Coronary artery (tissue), 2 donors: ENCODE data around the gene ABCD4.
"Not testable (repeated sequence)": the region's sequence is repeated elsewhere in the genome, so short reads cannot be mapped to it uniquely, and the experiment has no call there.

ENCODE experiments used
- DNase-seq: peaks from one replicate; pipeline ENCODE4 v3.0.0-alpha.2; 2017; ENCODE audit warnings: low spot score
- H3K27ac ChIP-seq, 2 donors: fragments of 200-600 bp; sonication (generic); one replicate each; pipeline ENCODE4 v1.5.1; 2016 to 2019
- H3K4me3 ChIP-seq: fragments of 200-600 bp; sonication (generic); 2 replicates; pipeline ENCODE4 v1.5.1; 2016; ENCODE audit warnings: mild to moderate bottlenecking, moderate library complexity
- TF ChIP-seq, protein P1 (sequence below): fragments of 200-600 bp; sonication (generic); IDR thresholded peaks from one replicate; pipeline ENCODE4 v1.5.1; 2019; ENCODE audit warnings: antibody characterized with exemption

Gene ABCD4

DNA sequence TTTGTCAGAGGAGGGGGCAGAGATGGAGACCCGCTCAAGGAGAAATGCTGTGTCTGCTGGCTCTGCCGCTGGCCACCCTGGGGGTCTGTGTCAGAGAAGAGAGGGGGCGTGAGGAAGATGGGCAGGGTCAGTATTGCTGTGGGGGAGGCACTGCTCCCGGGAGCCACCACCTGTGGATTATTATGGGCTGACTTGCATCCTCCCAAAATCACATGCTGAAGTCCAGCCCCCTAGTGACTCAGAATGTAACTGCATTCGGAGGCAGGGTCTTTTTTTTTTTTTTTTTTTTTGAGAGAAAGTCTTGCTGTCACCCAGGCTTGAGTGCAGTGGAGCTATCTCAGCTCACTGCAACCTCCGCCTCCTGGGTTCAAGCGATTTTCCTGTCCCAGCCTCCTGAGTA lies 12.3 kb downstream of the ABCD4 start:
- H3K4me3 ChIP-seq, result no peak overlapping the region
- no peak overlapping the region for H3K27ac ChIP-seq
- TF ChIP-seq, protein P1, sequence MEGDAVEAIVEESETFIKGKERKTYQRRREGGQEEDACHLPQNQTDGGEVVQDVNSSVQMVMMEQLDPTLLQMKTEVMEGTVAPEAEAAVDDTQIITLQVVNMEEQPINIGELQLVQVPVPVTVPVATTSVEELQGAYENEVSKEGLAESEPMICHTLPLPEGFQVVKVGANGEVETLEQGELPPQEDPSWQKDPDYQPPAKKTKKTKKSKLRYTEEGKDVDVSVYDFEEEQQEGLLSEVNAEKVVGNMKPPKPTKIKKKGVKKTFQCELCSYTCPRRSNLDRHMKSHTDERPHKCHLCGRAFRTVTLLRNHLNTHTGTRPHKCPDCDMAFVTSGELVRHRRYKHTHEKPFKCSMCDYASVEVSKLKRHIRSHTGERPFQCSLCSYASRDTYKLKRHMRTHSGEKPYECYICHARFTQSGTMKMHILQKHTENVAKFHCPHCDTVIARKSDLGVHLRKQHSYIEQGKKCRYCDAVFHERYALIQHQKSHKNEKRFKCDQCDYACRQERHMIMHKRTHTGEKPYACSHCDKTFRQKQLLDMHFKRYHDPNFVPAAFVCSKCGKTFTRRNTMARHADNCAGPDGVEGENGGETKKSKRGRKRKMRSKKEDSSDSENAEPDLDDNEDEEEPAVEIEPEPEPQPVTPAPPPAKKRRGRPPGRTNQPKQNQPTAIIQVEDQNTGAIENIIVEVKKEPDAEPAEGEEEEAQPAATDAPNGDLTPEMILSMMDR, result no peak
- DNase-seq, result no peak

DNA sequence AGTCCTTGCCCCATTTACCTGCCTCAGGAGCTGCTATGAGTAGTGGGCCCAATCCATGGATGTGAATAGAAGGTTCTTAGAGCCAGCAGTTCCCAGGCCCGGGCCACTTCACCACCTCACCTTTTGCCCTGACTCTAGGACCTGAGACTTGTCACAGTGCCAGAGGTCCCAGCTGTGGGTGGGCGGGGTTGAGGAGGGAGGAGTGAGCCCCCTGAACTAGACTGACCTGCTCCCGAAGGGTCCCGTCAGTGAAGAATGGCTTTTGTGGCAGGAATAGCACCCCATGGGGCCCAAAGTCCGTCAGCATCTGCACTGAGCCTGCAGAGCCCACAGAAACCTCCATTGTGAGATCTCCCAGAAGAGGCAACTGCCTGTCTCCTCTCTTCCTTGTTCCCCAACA lies 12.9 kb downstream of the ABCD4 start:
- DNase-seq, result no peak
- Histone ChIP-seq H3K27ac (no peak overlapping the region), H3K4me3 (no peak overlapping the region)

DNA sequence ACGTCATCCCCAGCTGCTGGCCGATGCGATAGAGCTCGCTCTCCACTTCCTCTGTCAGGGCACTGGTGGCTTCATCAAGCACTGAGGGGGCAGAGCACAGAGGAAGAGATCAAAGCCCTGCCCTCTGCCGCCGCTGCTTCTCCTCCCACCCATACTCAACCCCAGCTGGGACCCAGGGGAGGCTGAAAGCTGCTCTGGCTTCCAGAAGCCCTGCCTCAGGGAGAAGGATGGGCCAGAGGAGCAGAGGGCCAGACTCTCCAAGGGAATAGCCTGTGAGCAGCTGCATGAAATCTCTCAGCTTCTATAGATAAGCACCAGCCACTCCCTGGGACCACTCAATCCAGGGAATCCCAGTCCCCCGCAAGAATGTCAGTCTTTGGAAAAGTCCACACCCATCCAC lies 16.0 kb downstream of the ABCD4 start:
- no peak overlapping the region for H3K27ac ChIP-seq
- TF ChIP-seq, protein P1, result no peak
- no peak overlapping the region for H3K4me3 ChIP-seq
- DNase-seq, result no peak

More for the DNA sequence above, 12.9 kb downstream of the ABCD4 start:
- TF ChIP-seq, protein P1, result no peak

DNA sequence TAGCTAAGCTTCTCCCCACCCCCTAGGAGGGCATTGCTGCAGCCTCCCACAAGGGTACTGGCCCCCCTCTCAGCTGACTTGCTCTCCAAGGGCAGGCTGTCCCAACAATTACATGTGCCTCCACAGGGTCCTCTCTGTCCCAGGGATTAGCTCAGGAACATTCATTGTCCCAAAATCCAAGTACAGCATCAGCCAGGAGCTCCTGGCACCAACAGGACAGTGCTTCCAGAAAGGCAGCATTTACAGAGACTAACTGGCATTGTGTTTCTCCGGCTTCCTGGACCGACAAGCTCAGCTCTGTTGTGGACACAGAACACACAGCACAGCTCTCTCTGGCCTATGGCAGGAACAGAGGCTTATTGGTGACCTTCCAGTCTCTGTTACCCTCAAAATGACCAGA lies 21.7 kb downstream of the ABCD4 start:
- DNase-seq, result no peak
- TF ChIP-seq, protein P1, result no peak
- Histone ChIP-seq H3K4me3 (no peak overlapping the region), H3K27ac (no peak overlapping the region)

DNA sequence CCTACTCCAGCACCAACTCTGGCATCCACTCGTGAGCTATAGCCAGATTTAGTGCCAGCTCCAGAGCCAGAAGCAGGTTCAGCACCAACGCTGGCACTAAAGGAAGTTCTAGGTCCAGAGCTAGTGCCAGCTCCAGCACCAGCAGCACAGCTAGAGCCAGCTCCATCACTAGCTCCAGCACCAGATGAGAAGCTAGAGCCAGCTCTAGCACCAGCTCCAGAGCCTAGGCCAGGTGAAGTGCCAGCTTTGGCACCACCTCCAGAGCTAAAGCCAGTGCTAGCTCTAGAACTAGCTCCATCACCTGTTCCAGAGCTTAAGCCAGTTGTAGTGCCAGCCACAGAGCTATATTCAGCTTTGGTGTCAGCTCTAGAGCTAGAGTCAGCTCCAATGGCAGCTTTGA lies 24.7 kb downstream of the ABCD4 start:
- H3K27ac ChIP-seq, result no peak overlapping the region
- H3K4me3 ChIP-seq, result no peak overlapping the region
- TF ChIP-seq, protein P1, result no peak
- no peak for DNase-seq

DNA sequence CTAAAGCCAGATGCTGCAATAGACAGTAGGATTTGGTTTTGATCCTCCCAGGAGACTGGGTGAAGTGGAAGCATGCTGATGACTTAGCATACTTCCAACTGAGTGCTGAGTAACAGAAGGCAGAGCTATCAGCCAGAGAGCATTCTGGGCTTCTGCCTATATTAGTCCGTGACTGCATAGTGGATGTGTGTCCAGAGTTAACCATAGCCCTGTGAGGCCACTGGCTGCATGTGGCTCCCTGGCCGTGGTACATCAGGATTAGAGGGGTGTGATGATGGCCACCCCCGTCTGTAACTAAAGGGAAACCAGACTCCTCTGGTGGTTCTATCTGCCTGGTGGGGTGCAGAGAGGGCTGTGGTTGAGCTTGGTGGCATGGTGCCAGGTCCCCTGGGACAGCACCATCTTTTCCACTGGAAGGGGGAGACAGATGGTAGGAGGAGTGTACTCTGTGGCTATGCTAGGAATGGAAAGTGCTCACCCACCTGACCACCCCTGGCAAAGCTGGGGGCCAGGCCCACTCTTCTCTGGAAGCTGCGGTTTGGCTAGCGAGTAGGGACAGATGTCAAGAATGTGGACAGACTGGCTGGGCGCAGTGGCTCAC lies 27.4 kb downstream of the ABCD4 start:
- TF ChIP-seq, protein P1, result no peak
- DNase-seq, result no peak
- no peak overlapping the region for H3K27ac ChIP-seq
- no peak overlapping the region for H3K4me3 ChIP-seq

DNA sequence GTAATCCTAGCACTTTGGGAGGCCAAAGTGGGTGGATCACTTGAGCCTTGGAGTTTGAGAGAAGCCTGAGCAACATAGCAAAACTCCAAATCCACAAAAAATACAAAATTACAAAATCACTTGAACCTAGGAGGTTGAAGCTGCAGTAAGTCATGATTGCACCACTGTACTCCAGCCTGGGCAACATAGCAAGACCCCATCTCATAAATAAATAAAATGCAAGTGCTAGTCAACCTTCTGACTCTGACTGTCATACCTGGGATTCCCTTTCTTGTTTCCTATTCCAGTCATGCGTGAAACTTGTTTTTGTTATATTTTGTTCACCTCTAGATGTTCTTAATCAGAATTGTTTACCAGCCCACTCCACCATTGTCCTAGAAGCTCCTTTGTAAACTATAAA lies 31.4 kb downstream of the ABCD4 start:
- no peak for DNase-seq

DNA sequence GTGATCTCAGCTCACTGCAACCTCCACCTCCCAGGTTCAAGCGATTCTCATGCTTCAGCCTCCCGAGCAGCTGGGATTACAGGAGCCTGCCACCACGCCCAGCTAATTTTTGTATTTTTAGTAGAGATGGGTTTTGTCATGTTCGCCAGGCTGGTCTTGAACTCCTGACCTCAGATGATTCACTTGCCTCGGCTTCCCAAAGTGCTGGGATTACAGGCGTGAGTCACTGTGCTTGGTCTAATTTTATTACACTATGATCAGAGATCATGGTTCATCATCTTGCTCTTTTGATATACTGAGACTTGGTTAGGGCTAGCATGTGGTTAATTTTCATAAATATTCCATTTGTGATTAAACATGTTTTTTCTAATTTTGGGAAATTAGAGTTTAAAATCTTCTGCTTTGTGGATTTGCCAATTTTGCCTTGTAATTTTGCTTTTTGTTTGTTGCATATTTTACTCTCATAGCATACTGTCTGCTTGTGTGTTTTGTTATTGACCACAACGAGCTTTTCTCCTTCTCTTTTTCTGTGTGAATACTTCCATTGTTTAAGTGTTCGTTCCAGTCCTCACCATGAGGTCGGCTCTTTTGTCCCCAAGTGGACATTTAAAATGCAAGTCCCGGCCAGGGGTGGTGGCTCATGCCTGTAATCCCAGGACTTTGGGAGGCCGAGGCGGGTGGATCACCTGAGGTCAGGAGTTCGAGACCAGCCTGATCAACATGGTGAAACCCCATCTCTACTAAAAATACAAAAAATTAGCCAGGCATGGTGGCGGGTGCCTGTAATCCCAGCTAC lies 32.2 kb downstream of the ABCD4 start:
- H3K4me3 ChIP-seq, DNase-seq, H3K27ac ChIP-seq: not testable (repeated sequence)

More for the DNA sequence above, 31.4 kb downstream of the ABCD4 start:
- TF ChIP-seq, protein P1, result no peak
- no peak overlapping the region for H3K4me3 ChIP-seq
- H3K27ac ChIP-seq, result no peak overlapping the region
